ENCODE results near the gene KCNN2.

The KCNN2 gene

GRCh38 chr5:114360357-114360756 lies 1.5 kb upstream of the KCNN2 start:
- TF ChIP-seq CTCF (IDR thresholded peaks at IDR 0.05; ENCODE audit: low read depth, low read length), result no peak
- in situ Hi-C loops (cut with HindIII; ENCODE audit: low sequenced_read_pairs), result no loop called here
- H3K4me3 ChIP-seq (ENCODE audit: low read depth, low read length), result no peak overlapping the region
- DNase-seq (ENCODE audit: low read depth, low spot score), result no peak

- in situ Hi-C loops (cut with HindIII; ENCODE audit: low sequenced_read_pairs), result no loop called here
- peak overlapping the region; percentile 42 for H3K4me3 ChIP-seq (ENCODE audit: low read depth, low read length)
- peak; percentile 17 for TF ChIP-seq CTCF (IDR thresholded peaks at IDR 0.05; ENCODE audit: low read depth, low read length)
- DNase-seq (ENCODE audit: low read depth, low spot score), result no peak
Measured at GRCh38 chr5:114360816-114361723, 800 bp upstream of the KCNN2 start.

GRCh38 chr5:114362197-114362976 lies 517 bp downstream of the KCNN2 start:
- DNase-seq (ENCODE audit: low read depth, low spot score), result no peak
- in situ Hi-C loops (cut with HindIII; ENCODE audit: low sequenced_read_pairs), result no loop called here
- peak overlapping the region; percentile 42 for H3K4me3 ChIP-seq (ENCODE audit: low read depth, low read length)
- no peak for TF ChIP-seq CTCF (IDR thresholded peaks at IDR 0.05; ENCODE audit: low read depth, low read length)

- no peak for DNase-seq (ENCODE audit: low read depth, low spot score)
- in situ Hi-C loops (cut with HindIII; ENCODE audit: low sequenced_read_pairs), result no loop called here
- H3K4me3 ChIP-seq (ENCODE audit: low read depth, low read length), result no peak overlapping the region
- TF ChIP-seq CTCF (IDR thresholded peaks at IDR 0.05; ENCODE audit: low read depth, low read length), result no peak
Measured at GRCh38 chr5:114362977-114363761, 1.3 kb downstream of the KCNN2 start.

- DNase-seq (ENCODE audit: low read depth, low spot score), result no peak
- in situ Hi-C loops (cut with HindIII; ENCODE audit: low sequenced_read_pairs), result no loop called here
- TF ChIP-seq CTCF (IDR thresholded peaks at IDR 0.05; ENCODE audit: low read depth, low read length), result no peak
- no peak overlapping the region for H3K4me3 ChIP-seq (ENCODE audit: low read depth, low read length)
Measured at GRCh38 chr5:114363837-114364236, 2.0 kb downstream of the KCNN2 start.

- in situ Hi-C loops (cut with HindIII; ENCODE audit: low sequenced_read_pairs), result no loop called here
- no peak for DNase-seq (ENCODE audit: low read depth, low spot score)
- no peak overlapping the region for H3K4me3 ChIP-seq (ENCODE audit: low read depth, low read length)
- no peak for TF ChIP-seq CTCF (IDR thresholded peaks at IDR 0.05; ENCODE audit: low read depth, low read length)
Measured at GRCh38 chr5:114367029-114367428, 5.2 kb downstream of the KCNN2 start.
